HepG2 (cell line): ENCODE results near the gene HMX1. TPM values are rescaled to one million over a fixed set of nuclear protein-coding genes. Genes with fewer than 3 reads are reported as not detected.

Experiments
- ATAC-seq: fragments of 200-7000 bp; cut with Tn5 transposase; 3 replicates; pipeline ENCODE4 v1.9.1; 2020; ENCODE audit warnings: mild to moderate bottlenecking, moderate library complexity
- Bru-seq: library from RNA; stranded (reverse); fragments of 400-500 nt; gene quantifications from one replicate; lab custom pipeline; 2021; lab: Mats Ljungman, UMichigan
- BruChase-seq, 2 experiments: library from RNA; stranded (reverse); fragments of 400-500 nt; gene quantifications; one replicate each; lab custom pipeline; 2021; lab: Mats Ljungman, UMichigan
- BruUV-seq: library from RNA; stranded (reverse); fragments of 400-500 nt; replicated peaks from 2 replicates; lab custom pipeline; 2021; lab: Mats Ljungman, UMichigan
- CTCF ChIA-PET: fragments of 300-600 bp; formaldehyde crosslinking; extraction: SDS; loops from one replicate; lab custom pipeline; 2021; ENCODE audit warnings: low total read pairs, inconsistent platforms, low intra/inter-chr PET ratio; lab: Yijun Ruan, JAX
- POLR2A ChIA-PET: fragments of 350-600 bp; sonication (Branson Sonifier 250); formaldehyde crosslinking; loops from one replicate; lab custom pipeline; 2020; ENCODE audit warnings: antibody characterized with exemption, inconsistent platforms; lab: Yijun Ruan, JAX
- DNase-seq: peaks from one replicate; pipeline ENCODE4 v3.0.0-alpha.2; 2015; ENCODE audit warnings: low spot score
- FAIRE-seq: peaks from 3 replicates; lab custom pipeline; 2011; peaks lifted over from hg19 to GRCh38; lab: Jason Lieb, UNC
- H2AFZ ChIP-seq: one replicate; pipeline ENCODE4 v1.6.1; 2011; ENCODE audit warnings: low read length, inconsistent platforms
- H3K27ac ChIP-seq: fragments of 300-600 bp; 3 replicates; pipeline ENCODE4 v1.8.0; 2011; ENCODE audit warnings: mixed run types, mild to moderate bottlenecking, mixed read lengths, low read length, inconsistent platforms; ENCODE audit not compliant: insufficient read depth; ENCODE audit errors: extremely low read length
- H3K27me3 ChIP-seq, 2 experiments: fragments of 200-600 bp in 1 of 2; 2 replicates in 1 of 2; 3 replicates in 1 of 2; pipeline versions ENCODE4 v1.6.0 to v1.8.0; 2011; ENCODE audit warnings: low read length in 2 of 2, mild to moderate bottlenecking in 2 of 2, moderate library complexity in 2 of 2, inconsistent platforms in 1 of 2; ENCODE audit not compliant: insufficient read depth in 2 of 2, control insufficient read depth in 1 of 2
- H3K36me3 ChIP-seq, 2 experiments: fragments of 200-600 bp in 1 of 2; replicated peaks in 1 of 2; 2 replicates in 1 of 2; 3 replicates in 1 of 2; pipeline versions ENCODE4 v1.5.1 to v1.8.0; 2011; ENCODE audit warnings: low read length in 2 of 2, inconsistent platforms in 1 of 2; ENCODE audit not compliant: insufficient read depth in 2 of 2, control insufficient read depth in 1 of 2
- H3K4me1 ChIP-seq: 2 replicates; pipeline ENCODE4 v1.5.1; 2012; ENCODE audit warnings: low read length, inconsistent platforms; ENCODE audit not compliant: insufficient read depth
- H3K4me2 ChIP-seq: 2 replicates; pipeline ENCODE4 v1.6.0; 2011; ENCODE audit warnings: low read depth, low read length, inconsistent platforms
- H3K4me3 ChIP-seq, 3 experiments: fragments of 200-600 bp in 1 of 3; sonication (generic), shearing (Covaris generic) in 1 of 3; replicated peaks in 1 of 3; 2 replicates each; pipeline ENCODE4 v1.5.1; 2011 to 2016; ENCODE audit warnings: low read length in 3 of 3, inconsistent platforms in 2 of 3, low read depth in 2 of 3, mild to moderate bottlenecking in 2 of 3, control low read depth in 1 of 3, mixed read lengths in 1 of 3; ENCODE audit not compliant: insufficient read depth in 1 of 3
- H3K79me2 ChIP-seq: one replicate; pipeline ENCODE4 v1.6.1; 2011; ENCODE audit warnings: low read length, inconsistent platforms; ENCODE audit not compliant: insufficient read depth
- H3K9ac ChIP-seq: 2 replicates; pipeline ENCODE4 v1.6.0; 2011; ENCODE audit warnings: mild to moderate bottlenecking, low read depth, low read length, inconsistent platforms; ENCODE audit not compliant: insufficient read depth
- H3K9me3 ChIP-seq: 2 replicates; pipeline ENCODE4 v1.5.1; 2012; ENCODE audit warnings: mild to moderate bottlenecking, low read length
- H4K20me1 ChIP-seq: 2 replicates; pipeline ENCODE4 v1.6.0; 2011; ENCODE audit warnings: inconsistent platforms, mild to moderate bottlenecking, low read length, moderate library complexity; ENCODE audit not compliant: insufficient read depth
- DDIT3 ChIP-seq: sonication (generic); formaldehyde crosslinking; IDR thresholded peaks from 2 replicates; pipeline ENCODE4 v1.4.0; 2020; ENCODE audit warnings: mild to moderate bottlenecking, missing genetic modification reagents
- ZNF136 ChIP-seq: sonication (generic); formaldehyde crosslinking; IDR thresholded peaks from 2 replicates; pipeline ENCODE4 v1.8.1; 2022; ENCODE audit warnings: low read depth, mild to moderate bottlenecking, moderate library complexity, missing genetic modification reagents
- WGBS: methylation state at CpG from one replicate; pipeline ENCODE4 v1.1.6; 2017; ENCODE audit warnings: low lambda C conversion rate; 5-methylcytosine and 5-hydroxymethylcytosine counted together
- in situ Hi-C: cut with HindIII; loops from 2 replicates; pipeline ENCODE4 v1.10.0; 2017; ENCODE audit warnings: low pct_unique_long_range_greater_than_20kb; ENCODE audit not compliant: extremely low pct_ligation_motif_present
- intact Hi-C: fragments of 100-400 bp; cut with micrococcal nuclease; formaldehyde crosslinking; loops from one replicate; pipeline ENCODE4 v1.10.0; 2022; ENCODE audit not compliant: unreplicated experiment
- long read RNA-seq, 2 experiments: library from RNA in 1 of 2; library from polyadenylated mRNA in 1 of 2; stranded (forward) in 1 of 2; unstranded in 1 of 2; transcript quantifications; one replicate each; pipeline ENCODE4 v2.0.0, GENCODE V29; 2019 to 2022
- polyA minus RNA-seq, 3 experiments: library from RNA; depleted of rRNA, polyadenylated mRNA; stranded (reverse); fragments of >200 nt; gene quantifications; 2 replicates each; pipeline ENCODE4 v1.2.3, GENCODE V29; 2011; ENCODE audit warnings: low replicate concordance in 1 of 3
- polyA plus RNA-seq, 8 experiments: library from polyadenylated mRNA; depleted of rRNA in 3 of 8; stranded (reverse) in 7 of 8; unstranded in 1 of 8; fragments of >200 nt; fragmentation: Illumina TruSeq in 4 of 8; extraction: Trizol in 4 of 8; gene quantifications; 2 replicates each; pipeline versions ENCODE4 v1.2.1 to v1.2.3, GENCODE V29; 2011 to 2016; ENCODE audit warnings: low read depth in 4 of 8, missing spikeins in 1 of 8, mixed read lengths in 1 of 8; ENCODE audit not compliant: insufficient read depth in 1 of 8
- total RNA-seq, 5 experiments: library from RNA; depleted of rRNA; stranded (reverse); fragments of >200 nt; fragmentation: Illumina TruSeq; extraction: Trizol; gene quantifications; 2 replicates each; pipeline ENCODE4 v1.2.3, GENCODE V29; 2016; ENCODE audit warnings: low read depth in 1 of 5

Gene HMX1
- total RNA-seq (2016; rRNA removed; fragmentation: Illumina TruSeq; extraction: Trizol) (not detected in 2 replicates), polyA plus RNA-seq (2011; rRNA removed) (not detected in 2 replicates), polyA minus RNA-seq (2011; rRNA and poly(A)+ RNA removed; ENCODE audit: low replicate concordance) (not detected in 2 replicates), Bru-seq, nascent RNA (not detected), BruChase-seq, experiment 1, labeled RNA remaining after a 6-hour chase (not detected), BruChase-seq, experiment 2, labeled RNA remaining after a 2-hour chase (not detected)
- not detected in 2 replicates for total RNA-seq (2016; cell fraction: cytosol; rRNA removed; fragmentation: Illumina TruSeq; extraction: Trizol; ENCODE audit: low read depth)
- not detected in 2 replicates for total RNA-seq (2016; cell fraction: insoluble cytoplasmic fraction; rRNA removed; fragmentation: Illumina TruSeq; extraction: Trizol)
- total RNA-seq (2016; cell fraction: membrane; rRNA removed; fragmentation: Illumina TruSeq; extraction: Trizol) = not detected in 2 replicates
- not detected in 2 replicates for total RNA-seq (2016; cell fraction: nucleus; rRNA removed; fragmentation: Illumina TruSeq; extraction: Trizol)
- not detected in 2 replicates for polyA plus RNA-seq (2011; cell fraction: cytosol; rRNA removed)
- not detected in 2 replicates for polyA plus RNA-seq (2011; cell fraction: nucleus; rRNA removed)
- not detected in 2 replicates for polyA plus RNA-seq (2012)
- polyA plus RNA-seq (2016; cell fraction: cytosol; fragmentation: Illumina TruSeq; extraction: Trizol; ENCODE audit: low read depth) = not detected in 2 replicates
- not detected in 2 replicates for polyA plus RNA-seq (2016; cell fraction: insoluble cytoplasmic fraction; fragmentation: Illumina TruSeq; extraction: Trizol; ENCODE audit: low read depth)
- polyA plus RNA-seq (2016; cell fraction: membrane; fragmentation: Illumina TruSeq; extraction: Trizol; ENCODE audit: low read depth) = not detected in 2 replicates
- polyA plus RNA-seq (2016; cell fraction: nucleus; fragmentation: Illumina TruSeq; extraction: Trizol; ENCODE audit: insufficient read depth, low read depth) = not detected in 2 replicates
- polyA minus RNA-seq (2011; cell fraction: cytosol; rRNA and poly(A)+ RNA removed) = not detected in 2 replicates
- polyA minus RNA-seq (2011; cell fraction: nucleus; rRNA and poly(A)+ RNA removed) = not detected in 2 replicates
- long read RNA-seq, experiment 1 = 0 reads
- long read RNA-seq, experiment 2 = 0 reads

GRCh38 chr4:8871417-8872401 is at the start of gene HMX1:
Gene HMX1, minus strand, starts transcription at chr4:8871839. Its CDS starts 225 bp downstream, at chr4:8871614.
- Histone ChIP-seq H3K4me2 (no peak within 1 kb of the TSS), H3K9ac (no peak within 1 kb of the TSS), H3K4me1 (no peaks in the 10 kb centered on the region), H3K36me3 (no peaks in the 10 kb centered on the region), H3K9me3 (no peaks in the 10 kb centered on the region), H3K27ac (no peak within 1 kb of the TSS), H4K20me1 (no peaks in the 10 kb centered on the region), H2AFZ (no peak within 1 kb of the TSS), H3K79me2 (no peaks in the 10 kb centered on the region), H3K4me3 (no peak within 1 kb of the TSS), H3K27me3 (peaks cover 6 to 69% of the 10 kb centered on the region in 2 experiments; a peak in 4 of 5 replicates)
- TF ChIP-seq DDIT3 (CRISPR knock-in tag) (no peak), ZNF136 (no peak)
- ATAC-seq (no peak), DNase-seq (no peak), FAIRE-seq (no peak)
- ChIA-PET POLR2A (no interaction called here), CTCF (no interaction called here)
- intact Hi-C loops (no loop called here), in situ Hi-C loops (no loop called here)
- BruUV-seq = no TSS peak
- 43% methylated on average over 39 of the region's 134 CpGs for WGBS
